Fibroblast of villous mesenchyme (primary cell): ENCODE results near the gene HIGD1C. TPM values are rescaled to one million over a fixed set of nuclear protein-coding genes. Genes with fewer than 3 reads are reported as not detected.

Source experiments
- DNase-seq: peaks from one replicate; pipeline ENCODE4 v3.0.0-alpha.2; 2010; ENCODE audit warnings: low read depth
- H3K4me3 ChIP-seq: 2 replicates; pipeline ENCODE4 v1.5.1; 2011; ENCODE audit warnings: low read depth, mild to moderate bottlenecking, low read length
- total RNA-seq: library from RNA; depleted of rRNA; stranded (reverse); fragments of >200 nt; gene quantifications from 2 replicates; pipeline ENCODE4 v1.2.3, GENCODE V29; 2012
- TF ChIP-seq, protein P1 (sequence below): IDR thresholded peaks from 2 replicates; pipeline ENCODE4 v1.5.1; 2012; ENCODE audit warnings: low read depth, mild to moderate bottlenecking, low read length; ENCODE audit not compliant: insufficient read depth

The HIGD1C gene
- total RNA-seq, 1 donor, result not detected

DNA sequence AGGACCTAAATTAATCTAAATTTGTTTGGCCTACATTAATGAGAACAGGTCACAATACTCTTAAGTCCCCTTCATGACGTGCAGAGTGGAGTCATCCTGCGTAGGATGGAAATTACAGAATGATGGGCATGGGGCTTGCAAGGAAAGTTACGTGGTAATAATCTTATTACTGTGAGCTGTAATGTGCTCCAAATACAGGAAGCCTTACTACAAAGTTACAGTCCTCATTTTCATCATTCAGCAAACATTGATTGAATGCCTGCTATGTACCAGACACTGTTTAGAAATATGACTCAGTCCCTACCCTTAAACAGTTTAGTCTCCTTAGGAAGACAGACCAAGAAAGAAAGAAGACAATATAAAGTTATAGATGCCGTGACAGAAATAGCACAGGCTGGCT is 9.4 kb downstream of the HIGD1C start:
- TF ChIP-seq, protein P1, sequence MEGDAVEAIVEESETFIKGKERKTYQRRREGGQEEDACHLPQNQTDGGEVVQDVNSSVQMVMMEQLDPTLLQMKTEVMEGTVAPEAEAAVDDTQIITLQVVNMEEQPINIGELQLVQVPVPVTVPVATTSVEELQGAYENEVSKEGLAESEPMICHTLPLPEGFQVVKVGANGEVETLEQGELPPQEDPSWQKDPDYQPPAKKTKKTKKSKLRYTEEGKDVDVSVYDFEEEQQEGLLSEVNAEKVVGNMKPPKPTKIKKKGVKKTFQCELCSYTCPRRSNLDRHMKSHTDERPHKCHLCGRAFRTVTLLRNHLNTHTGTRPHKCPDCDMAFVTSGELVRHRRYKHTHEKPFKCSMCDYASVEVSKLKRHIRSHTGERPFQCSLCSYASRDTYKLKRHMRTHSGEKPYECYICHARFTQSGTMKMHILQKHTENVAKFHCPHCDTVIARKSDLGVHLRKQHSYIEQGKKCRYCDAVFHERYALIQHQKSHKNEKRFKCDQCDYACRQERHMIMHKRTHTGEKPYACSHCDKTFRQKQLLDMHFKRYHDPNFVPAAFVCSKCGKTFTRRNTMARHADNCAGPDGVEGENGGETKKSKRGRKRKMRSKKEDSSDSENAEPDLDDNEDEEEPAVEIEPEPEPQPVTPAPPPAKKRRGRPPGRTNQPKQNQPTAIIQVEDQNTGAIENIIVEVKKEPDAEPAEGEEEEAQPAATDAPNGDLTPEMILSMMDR, result no peak
- peak; percentile 50 for DNase-seq

DNA sequence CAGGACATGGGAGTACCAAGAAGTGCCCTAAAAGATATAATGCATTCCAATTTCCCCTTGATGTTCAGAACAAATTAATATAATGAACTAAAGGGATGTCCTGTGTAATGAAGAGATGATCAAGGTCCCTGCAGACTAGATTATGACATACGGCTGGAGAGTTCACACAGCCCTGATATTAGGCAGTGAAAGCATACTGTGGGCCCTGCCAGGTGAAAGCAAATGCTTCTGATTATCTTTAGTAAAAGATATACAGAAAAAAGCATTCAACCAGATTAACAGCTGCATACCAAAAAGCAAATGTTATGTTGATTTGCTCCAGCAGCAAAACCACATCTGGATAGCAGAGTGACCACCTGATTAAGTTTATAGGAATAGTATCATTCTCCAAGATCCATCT is 12.1 kb downstream of the HIGD1C start:
- H3K4me3 ChIP-seq, result no peak overlapping the region
- TF ChIP-seq, protein P1, result no peak
- no peak for DNase-seq

More for the DNA sequence above, 9.4 kb downstream of the HIGD1C start:
- H3K4me3 ChIP-seq, result no peak overlapping the region

DNA sequence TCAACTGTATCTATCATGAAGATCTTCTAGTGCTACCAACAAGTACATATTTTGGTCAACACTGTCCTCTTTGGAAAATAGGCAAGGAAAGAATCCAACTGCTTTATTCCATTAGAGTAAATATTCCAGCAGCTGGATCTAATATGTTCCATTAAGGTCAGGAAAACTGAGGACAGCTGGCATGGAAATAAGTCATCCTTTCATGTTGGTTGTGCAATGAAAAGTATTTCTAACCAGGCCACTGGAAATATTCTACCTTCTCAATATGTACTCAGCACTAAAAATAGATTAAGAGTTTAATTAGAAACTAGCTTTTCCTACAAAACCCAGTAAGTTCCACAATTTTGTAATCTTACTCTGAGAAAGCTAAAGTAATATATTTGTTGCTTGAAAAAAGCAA is 19.6 kb downstream of the HIGD1C start:
- H3K4me3 ChIP-seq, result no peak overlapping the region
- TF ChIP-seq, protein P1, result no peak
- DNase-seq, result peak; percentile 36

DNA sequence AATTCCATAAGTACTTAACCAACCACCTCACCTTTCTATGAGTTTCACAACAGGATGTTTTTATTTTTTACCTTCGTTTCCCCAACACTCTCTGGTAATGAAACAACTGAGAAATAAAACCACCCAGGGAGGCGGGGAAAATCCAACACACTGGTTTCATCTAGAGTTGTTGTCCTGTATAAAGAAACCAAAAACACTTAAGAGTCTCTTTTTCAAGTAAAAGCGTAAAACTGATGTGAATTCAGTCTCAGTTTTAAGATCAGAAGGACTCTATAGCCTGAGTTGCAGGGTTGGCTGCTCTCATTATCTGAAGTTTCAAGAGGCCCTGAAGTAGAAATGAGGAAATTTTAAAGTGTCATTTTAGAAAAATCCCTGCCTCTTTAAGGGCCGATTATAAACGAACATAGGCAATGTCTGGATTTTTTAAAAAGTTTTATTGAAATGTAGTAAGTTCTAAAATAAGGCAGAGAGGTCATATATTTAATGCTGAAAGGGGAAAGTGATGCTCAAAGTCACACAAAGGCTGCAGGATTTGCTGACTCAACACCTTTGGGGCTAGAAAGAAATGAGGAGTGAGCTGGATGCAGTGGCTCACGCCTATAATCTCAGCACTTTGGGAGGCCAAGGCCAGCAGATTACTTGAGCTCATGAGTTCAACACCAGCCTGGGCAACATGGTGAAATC is 27.2 kb downstream of the HIGD1C start:
- no peak overlapping the region for H3K4me3 ChIP-seq
- DNase-seq, result no peak
- TF ChIP-seq, protein P1, result no peak

DNA sequence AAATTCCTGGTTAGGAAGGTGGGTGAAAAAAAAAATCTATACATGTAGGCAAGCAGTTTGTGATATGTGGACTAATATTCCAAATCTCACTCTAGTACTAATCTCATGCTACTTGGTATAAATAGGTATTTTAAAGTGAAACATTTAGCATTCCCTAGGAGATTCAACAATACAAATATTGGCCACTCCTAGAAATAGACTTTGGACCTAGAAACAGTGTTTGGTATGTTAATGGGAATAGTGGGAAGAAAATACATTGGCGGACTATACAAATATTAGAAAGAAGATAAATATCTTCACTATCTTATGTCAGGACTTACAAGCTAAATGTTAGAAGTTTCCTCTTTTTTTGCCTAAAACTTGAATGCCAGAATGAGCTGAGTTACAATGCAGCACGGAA is 28.2 kb downstream of the HIGD1C start:
- TF ChIP-seq, protein P1, result no peak
- DNase-seq, result no peak
- H3K4me3 ChIP-seq, result no peak overlapping the region

DNA sequence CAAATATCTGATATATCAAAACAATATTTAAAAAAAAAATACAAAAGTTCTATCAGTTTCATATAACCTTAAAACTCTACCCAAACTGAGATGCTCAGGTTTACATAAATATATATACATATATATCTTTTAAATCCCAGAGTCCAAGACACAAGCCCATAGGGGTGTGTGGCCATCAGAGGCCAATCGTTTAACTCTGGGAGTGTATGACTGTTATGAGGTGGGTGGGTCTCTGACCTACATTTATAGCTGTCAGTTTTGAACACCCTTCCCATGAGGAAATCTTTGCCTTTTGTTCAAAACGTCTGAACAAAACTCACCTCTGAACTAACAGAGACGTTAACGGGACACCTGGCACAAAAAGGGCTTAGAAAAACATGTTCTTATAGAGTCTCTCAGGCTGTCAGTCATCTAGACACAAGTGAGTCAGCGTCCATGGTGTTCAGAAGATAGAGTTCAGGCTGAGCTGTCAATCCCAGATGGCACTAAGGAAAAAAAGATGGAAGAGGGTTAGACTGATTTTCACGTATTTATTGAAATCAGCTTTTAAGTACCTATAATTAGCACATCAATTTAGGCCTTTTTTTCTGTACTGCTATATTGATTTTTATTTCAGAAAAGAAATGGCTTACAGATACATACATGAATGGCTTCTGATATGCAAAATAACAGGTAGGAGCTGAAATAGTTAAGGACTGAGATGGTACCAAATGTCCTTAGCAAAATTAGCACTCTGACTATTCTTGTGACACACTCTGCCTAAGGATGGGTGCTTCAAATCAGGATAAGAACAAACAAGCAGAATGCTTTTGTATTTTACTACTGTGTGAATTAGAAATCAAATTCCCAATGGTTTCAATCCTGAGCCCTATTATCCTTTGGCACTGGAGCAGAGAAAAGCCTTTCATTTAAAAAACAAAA is 29.2 kb downstream of the HIGD1C start:
- H3K4me3 ChIP-seq, result no peak overlapping the region
- DNase-seq, result no peak
- TF ChIP-seq, protein P1, result no peak
